Measurements from ENCODE around the gene FGFR4. TPM values are rescaled to one million over a fixed set of nuclear protein-coding genes. Genes with fewer than 3 reads are reported as not detected.
A peak's percentile ranks its signal among the peaks of the same experiment; 100 is the strongest.

FGFR4 gene
- polyA plus RNA-seq, 1 donor (not counting 4 experiments of a cell fraction or from before 2014, with no cell fraction given): 0.62 TPM

DNA sequence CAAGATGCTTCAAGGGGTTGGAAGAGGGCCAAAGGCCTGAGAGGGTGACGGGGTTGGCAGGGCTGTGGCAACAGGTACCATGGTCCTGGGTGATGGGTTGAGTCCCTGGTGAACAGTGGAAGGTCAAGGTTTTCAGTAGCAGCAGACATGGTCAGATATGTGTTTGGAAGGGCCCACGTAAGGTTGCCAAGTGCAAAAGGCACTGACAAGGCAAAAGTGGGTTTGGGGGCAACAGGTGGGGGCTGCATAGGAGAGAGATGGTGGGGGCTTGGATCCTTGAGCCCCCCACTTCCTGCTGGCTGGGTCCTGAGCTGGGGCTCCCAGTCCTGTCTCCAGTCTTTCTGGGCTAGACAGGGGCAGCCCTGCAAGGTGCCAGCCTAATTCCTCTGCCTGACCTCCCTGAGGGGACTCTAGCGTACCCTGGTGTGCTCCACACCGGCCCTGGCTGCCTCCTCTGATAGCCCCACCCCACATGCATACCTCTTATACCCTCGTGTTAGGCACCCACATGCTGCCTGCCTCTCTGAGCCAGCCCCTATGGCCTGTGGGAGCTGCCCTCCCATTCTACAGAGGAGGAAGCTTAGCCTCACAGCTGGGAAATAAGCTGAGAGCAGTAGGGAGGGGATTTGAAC is 26.0 kb downstream of the FGFR4 start:
- Histone ChIP-seq H3K9me1 (ENCODE audit: control insufficient read depth, extremely low read depth, insufficient read depth, low read length) (no peaks in the 10 kb centered on the region), H2AFZ (ENCODE audit: control insufficient read depth, low read length) (no peak overlapping the region), H3K4me3 (ENCODE audit: control insufficient read depth in 2 of 3, extremely low read depth in 1 of 3, insufficient read depth in 2 of 3, low read depth in 1 of 3, low read length in 3 of 3) (no peak overlapping the region), H3K9me3 (ENCODE audit: control insufficient read depth, low read depth, low read length) (no peaks in the 10 kb centered on the region), H3K27ac (ENCODE audit: control insufficient read depth, insufficient read depth, low read length) (no peak overlapping the region), H3K79me2 (ENCODE audit: control insufficient read depth, insufficient read depth, low read length) (no peaks in the 10 kb centered on the region), H3K4me2 (ENCODE audit: control insufficient read depth, extremely low read depth, insufficient read depth, low read depth, low read length) (no peak overlapping the region), H3K27me3 (ENCODE audit: control insufficient read depth, extremely low read depth, insufficient read depth, low read length) (no peaks in the 10 kb centered on the region), H3K36me3 (ENCODE audit: control insufficient read depth in 2 of 2, extremely low read depth in 1 of 2, insufficient read depth in 2 of 2, low read length in 2 of 2) (no peaks in the 10 kb centered on the region), H3K4me1 (ENCODE audit: control insufficient read depth, extremely low read depth, insufficient read depth, low read length) (no peaks in the 10 kb centered on the region), H3K9ac (ENCODE audit: control insufficient read depth, extremely low read depth, insufficient read depth, low read length) (no peak overlapping the region), H4K20me1 (ENCODE audit: control insufficient read depth, extremely low read depth, insufficient read depth, low read length) (no peaks in the 10 kb centered on the region)
- no peak for FAIRE-seq
- no peak for DNase-seq (ENCODE audit: low read depth, low spot score)
- dilution Hi-C loops (cut with MboI; ENCODE audit: extremely low pct_ligation_motif_present, low sequenced_read_pairs): no loop called here
- TF ChIP-seq EZH2 (IDR thresholded peaks at IDR 0.05; ENCODE audit: low read length): no peak
- TF ChIP-seq, protein P1, sequence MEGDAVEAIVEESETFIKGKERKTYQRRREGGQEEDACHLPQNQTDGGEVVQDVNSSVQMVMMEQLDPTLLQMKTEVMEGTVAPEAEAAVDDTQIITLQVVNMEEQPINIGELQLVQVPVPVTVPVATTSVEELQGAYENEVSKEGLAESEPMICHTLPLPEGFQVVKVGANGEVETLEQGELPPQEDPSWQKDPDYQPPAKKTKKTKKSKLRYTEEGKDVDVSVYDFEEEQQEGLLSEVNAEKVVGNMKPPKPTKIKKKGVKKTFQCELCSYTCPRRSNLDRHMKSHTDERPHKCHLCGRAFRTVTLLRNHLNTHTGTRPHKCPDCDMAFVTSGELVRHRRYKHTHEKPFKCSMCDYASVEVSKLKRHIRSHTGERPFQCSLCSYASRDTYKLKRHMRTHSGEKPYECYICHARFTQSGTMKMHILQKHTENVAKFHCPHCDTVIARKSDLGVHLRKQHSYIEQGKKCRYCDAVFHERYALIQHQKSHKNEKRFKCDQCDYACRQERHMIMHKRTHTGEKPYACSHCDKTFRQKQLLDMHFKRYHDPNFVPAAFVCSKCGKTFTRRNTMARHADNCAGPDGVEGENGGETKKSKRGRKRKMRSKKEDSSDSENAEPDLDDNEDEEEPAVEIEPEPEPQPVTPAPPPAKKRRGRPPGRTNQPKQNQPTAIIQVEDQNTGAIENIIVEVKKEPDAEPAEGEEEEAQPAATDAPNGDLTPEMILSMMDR (optimal IDR thresholded peaks at IDR 0.05 in 1 of 3, IDR thresholded peaks at IDR 0.05 in 1 of 3, conservative IDR thresholded peaks at IDR 0.05 in 1 of 3; ENCODE audit: extremely low read depth in 1 of 3, insufficient read depth in 2 of 3, low read length in 3 of 3): no peak

DNA sequence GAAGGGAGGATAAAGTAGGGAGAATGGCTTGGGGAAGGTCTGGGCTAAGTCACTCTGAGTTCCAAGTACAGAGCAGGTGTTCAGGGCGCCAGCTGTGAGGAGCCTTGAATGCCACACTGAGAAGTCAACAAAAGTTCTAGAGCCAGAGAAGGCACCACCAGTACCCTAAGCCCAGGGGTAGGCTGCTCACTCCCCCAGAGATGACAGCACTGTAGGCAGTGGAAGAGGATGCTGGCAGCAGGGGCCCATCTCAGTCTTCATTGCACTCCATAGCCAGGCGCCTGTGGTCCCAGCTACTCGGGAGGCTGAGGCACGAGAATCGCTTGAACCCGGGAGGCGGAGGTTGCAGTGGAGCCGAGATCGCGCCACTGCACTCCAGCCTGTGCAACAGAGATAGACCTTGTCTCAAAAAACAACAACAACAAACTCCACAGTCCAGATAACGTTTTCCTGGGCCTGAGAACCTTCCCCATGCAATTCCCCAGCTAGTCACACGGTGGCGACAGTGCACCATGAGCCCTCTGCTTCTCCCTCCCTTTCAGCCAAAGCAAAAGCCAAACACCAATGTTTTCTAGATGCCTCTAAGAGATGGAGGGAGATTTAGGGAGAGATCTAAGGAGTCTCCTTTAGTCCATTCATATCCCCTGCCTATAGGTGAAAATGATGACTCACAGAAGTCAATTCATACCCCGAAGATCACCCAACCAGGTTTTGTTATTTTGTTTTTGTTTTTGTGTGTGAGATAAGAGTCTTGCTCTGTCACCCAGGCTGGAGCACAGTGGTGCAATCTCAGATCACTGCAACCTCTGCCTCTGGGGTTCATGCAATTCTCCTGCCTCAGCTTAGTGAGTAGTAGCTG is 27.1 kb downstream of the FGFR4 start:
- TF ChIP-seq EZH2 (IDR thresholded peaks at IDR 0.05; ENCODE audit: low read length): no peak
- TF ChIP-seq, protein P1 (optimal IDR thresholded peaks at IDR 0.05 in 1 of 3, IDR thresholded peaks at IDR 0.05 in 1 of 3, conservative IDR thresholded peaks at IDR 0.05 in 1 of 3; ENCODE audit: extremely low read depth in 1 of 3, insufficient read depth in 2 of 3, low read length in 3 of 3): peak; percentile 98 to 99 (median 99)
- Histone ChIP-seq H3K27ac (ENCODE audit: control insufficient read depth, insufficient read depth, low read length) (no peak overlapping the region), H2AFZ (ENCODE audit: control insufficient read depth, low read length) (no peak overlapping the region), H3K27me3 (ENCODE audit: control insufficient read depth, extremely low read depth, insufficient read depth, low read length) (no peaks in the 10 kb centered on the region), H3K4me2 (ENCODE audit: control insufficient read depth, extremely low read depth, insufficient read depth, low read depth, low read length) (no peak overlapping the region), H3K36me3 (ENCODE audit: control insufficient read depth in 2 of 2, extremely low read depth in 1 of 2, insufficient read depth in 2 of 2, low read length in 2 of 2) (no peaks in the 10 kb centered on the region), H3K9me1 (ENCODE audit: control insufficient read depth, extremely low read depth, insufficient read depth, low read length) (no peaks in the 10 kb centered on the region), H3K9ac (ENCODE audit: control insufficient read depth, extremely low read depth, insufficient read depth, low read length) (no peak overlapping the region), H3K4me1 (ENCODE audit: control insufficient read depth, extremely low read depth, insufficient read depth, low read length) (no peaks in the 10 kb centered on the region), H3K9me3 (ENCODE audit: control insufficient read depth, low read depth, low read length) (no peaks in the 10 kb centered on the region), H3K79me2 (ENCODE audit: control insufficient read depth, insufficient read depth, low read length) (no peaks in the 10 kb centered on the region), H3K4me3 (ENCODE audit: control insufficient read depth in 2 of 3, extremely low read depth in 1 of 3, insufficient read depth in 2 of 3, low read depth in 1 of 3, low read length in 3 of 3) (no peak overlapping the region), H4K20me1 (ENCODE audit: control insufficient read depth, extremely low read depth, insufficient read depth, low read length) (no peaks in the 10 kb centered on the region)
- FAIRE-seq: peak; percentile 91
- dilution Hi-C loops (cut with MboI; ENCODE audit: extremely low pct_ligation_motif_present, low sequenced_read_pairs): no loop called here
- peak; percentile 11 for DNase-seq (ENCODE audit: low read depth, low spot score)
